ENCODE data around the gene EHD3.

The EHD3 gene

GRCh38 chr2:31296641-31297287, 62.8 kb downstream of the EHD3 start:
- DNase-seq, result no peak

- DNase-seq, result peak; percentile 16
Measured at GRCh38 chr2:31297751-31298150, 63.8 kb downstream of the EHD3 start.

GRCh38 chr2:31299547-31299946, 65.6 kb downstream of the EHD3 start:
- no peak for DNase-seq

- DNase-seq, result no peak
Measured at GRCh38 chr2:31300309-31300708, 66.4 kb downstream of the EHD3 start.

- no peak for DNase-seq
Measured at GRCh38 chr2:31302940-31303563, 69.1 kb downstream of the EHD3 start.

GRCh38 chr2:31304816-31305215, 70.9 kb downstream of the EHD3 start:
- no peak for DNase-seq

- DNase-seq, result no peak
Measured at GRCh38 chr2:31312898-31313297, 78.9 kb downstream of the EHD3 start.

- no peak for DNase-seq
Measured at GRCh38 chr2:31314761-31315160, 80.8 kb downstream of the EHD3 start.

- DNase-seq, result no peak
Measured at GRCh38 chr2:31317396-31317795, 83.4 kb downstream of the EHD3 start.

- DNase-seq, result peak; percentile 41
Measured at GRCh38 chr2:31318361-31319336, 84.7 kb downstream of the EHD3 start.

All from OCI-M1 (cell line).